ENCODE measurements around the gene CDH4.

The CDH4 gene

GRCh38 chr20:61749406-61750075 lies 497.5 kb downstream of the CDH4 start:
- no peak for DNase-seq (ENCODE audit: low read depth in 2 of 2)

GRCh38 chr20:61750093-61750492 lies 498.0 kb downstream of the CDH4 start:
- DNase-seq (ENCODE audit: low read depth in 2 of 2), result no peak

- no peak for DNase-seq (ENCODE audit: low read depth in 2 of 2)
These were observed 500.5 kb downstream of the CDH4 start for GRCh38 chr20:61752576-61752975.

GRCh38 chr20:61753316-61753942 lies 501.4 kb downstream of the CDH4 start:
- no peak for DNase-seq (ENCODE audit: low read depth in 2 of 2)

GRCh38 chr20:61753987-61754956 lies 502.2 kb downstream of the CDH4 start:
- DNase-seq (ENCODE audit: low read depth in 2 of 2), result no peak

GRCh38 chr20:61754976-61755778 lies 503.1 kb downstream of the CDH4 start:
- no peak for DNase-seq (ENCODE audit: low read depth in 2 of 2)

GRCh38 chr20:61755971-61756845 lies 504.1 kb downstream of the CDH4 start:
- no peak for DNase-seq (ENCODE audit: low read depth in 2 of 2)

GRCh38 chr20:61756966-61757677 lies 505.1 kb downstream of the CDH4 start:
- no peak for DNase-seq (ENCODE audit: low read depth in 2 of 2)

GRCh38 chr20:61757678-61758563 lies 505.9 kb downstream of the CDH4 start:
- DNase-seq (ENCODE audit: low read depth in 2 of 2), result no peak

GRCh38 chr20:61758564-61759200 lies 506.6 kb downstream of the CDH4 start:
- DNase-seq (ENCODE audit: low read depth in 2 of 2), result no peak

- DNase-seq (ENCODE audit: low read depth in 2 of 2), result no peak
These were observed 507.4 kb downstream of the CDH4 start for GRCh38 chr20:61759286-61760065.

- DNase-seq (ENCODE audit: low read depth in 2 of 2), result no peak
These were observed 508.3 kb downstream of the CDH4 start for GRCh38 chr20:61760321-61760720.

- DNase-seq (ENCODE audit: low read depth in 2 of 2), result no peak
These were observed 508.7 kb downstream of the CDH4 start for GRCh38 chr20:61760731-61761130.

- no peak for DNase-seq (ENCODE audit: low read depth in 2 of 2)
These were observed 509.5 kb downstream of the CDH4 start for GRCh38 chr20:61761453-61762166.

GRCh38 chr20:61762167-61762710 lies 510.2 kb downstream of the CDH4 start:
- no peak for DNase-seq (ENCODE audit: low read depth in 2 of 2)

- DNase-seq (ENCODE audit: low read depth in 2 of 2), result no peak
These were observed 511.1 kb downstream of the CDH4 start for GRCh38 chr20:61762886-61763739.
